ENCODE data around the gene IDH2.
A peak's percentile ranks its signal among the peaks of the same experiment; 100 is the strongest.

DNA sequence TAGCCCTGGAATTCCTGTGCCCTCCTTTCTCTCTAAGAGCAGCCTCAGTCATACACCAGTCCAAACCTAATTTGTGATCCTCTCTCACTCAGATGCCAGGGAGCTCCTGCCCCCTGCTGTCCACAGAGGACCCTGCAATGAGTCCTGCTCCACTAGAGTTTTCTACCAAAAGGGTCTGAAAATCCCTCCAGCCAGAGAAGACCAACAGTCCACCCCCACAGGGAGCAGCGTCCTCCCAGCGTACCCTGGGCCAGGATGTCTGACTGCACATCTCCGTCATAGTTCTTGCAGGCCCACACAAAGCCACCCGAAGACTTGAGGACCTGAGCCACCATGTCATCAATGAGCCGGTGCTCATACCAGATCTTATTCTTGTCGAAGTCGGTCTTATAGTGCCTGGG lies 15.4 kb downstream of the IDH2 start:
- no peak for TF ChIP-seq POLR2A (IDR thresholded peaks at IDR 0.05)
- TF ChIP-seq CTCF (IDR thresholded peaks at IDR 0.05): peak; percentile 56 to 74 (median 65)
